Endothelial cell of hepatic sinusoid (primary cell): ENCODE results near the gene CHSY1.

Experiments used
- in situ Hi-C: cut with HindIII; loops from 2 replicates; pipeline ENCODE4 v1.10.0; 2017; ENCODE audit warnings: low sequenced_read_pairs

Gene CHSY1

DNA sequence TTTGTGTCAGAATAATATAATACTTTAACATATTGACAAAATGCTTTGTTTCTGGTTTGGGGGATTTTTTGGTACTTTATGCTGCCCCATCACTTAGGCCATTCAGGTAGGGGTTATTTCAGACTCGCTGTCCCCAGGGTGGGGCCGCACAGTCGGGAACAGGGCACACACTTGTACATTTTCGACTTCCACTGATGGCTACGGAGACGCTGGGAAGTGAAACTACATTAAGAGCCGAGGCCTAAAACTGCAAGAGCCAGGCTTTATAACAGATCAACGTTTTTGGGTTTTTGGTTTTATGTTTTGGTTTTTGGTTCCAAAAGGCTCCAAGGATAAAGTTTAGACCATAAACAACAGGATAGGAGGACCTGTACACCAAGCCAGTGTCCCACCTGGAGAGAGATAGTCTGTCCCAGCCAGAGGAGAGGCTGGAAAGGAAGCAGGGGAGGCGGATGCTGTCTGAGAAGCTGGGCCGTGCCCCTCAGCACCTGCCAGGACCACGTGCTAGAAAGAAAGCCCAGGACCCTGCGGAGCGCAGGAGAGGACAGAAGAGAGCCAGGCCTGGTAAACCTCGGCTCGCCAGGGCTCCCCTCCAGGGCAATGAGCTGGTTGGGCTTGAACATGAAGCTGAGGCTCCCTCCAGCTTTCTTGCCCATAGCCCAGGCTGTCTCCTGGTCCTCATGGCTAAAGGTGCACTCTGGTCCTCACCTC is 111.7 kb downstream of the CHSY1 start:
- in situ Hi-C loops: no loop called here

GRCh38 chr15:101138913-101139880 is 112.7 kb downstream of the CHSY1 start:
- in situ Hi-C loops: no loop called here

DNA sequence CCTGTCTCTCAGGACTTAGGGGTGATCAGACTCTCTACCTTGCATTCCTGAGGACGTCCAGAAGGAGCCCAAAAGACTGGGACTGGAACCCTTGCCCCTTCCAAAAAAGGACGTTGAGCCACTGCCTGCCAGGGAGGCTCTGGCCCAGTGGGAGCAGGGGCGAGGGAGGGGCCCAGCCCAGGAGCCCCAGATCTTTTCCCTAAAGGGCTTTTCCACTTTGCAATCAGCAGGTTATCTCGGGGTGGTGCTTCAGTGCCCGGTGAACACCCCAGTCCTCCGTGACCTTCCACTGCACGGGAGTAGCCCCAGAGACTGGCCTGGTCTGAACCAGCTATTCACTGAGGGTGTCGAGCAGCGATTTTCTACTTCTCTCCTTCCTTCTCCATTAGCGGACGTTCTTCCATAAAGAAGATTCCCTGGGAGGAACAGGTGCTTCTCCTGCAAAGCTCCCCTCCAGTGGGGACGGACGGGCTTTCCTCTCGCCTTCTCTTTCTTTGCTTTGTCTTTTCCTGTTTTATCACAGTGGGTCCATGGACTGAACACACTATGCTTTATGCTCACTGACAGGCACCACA is 113.7 kb downstream of the CHSY1 start:
- in situ Hi-C loops: no loop called here

DNA sequence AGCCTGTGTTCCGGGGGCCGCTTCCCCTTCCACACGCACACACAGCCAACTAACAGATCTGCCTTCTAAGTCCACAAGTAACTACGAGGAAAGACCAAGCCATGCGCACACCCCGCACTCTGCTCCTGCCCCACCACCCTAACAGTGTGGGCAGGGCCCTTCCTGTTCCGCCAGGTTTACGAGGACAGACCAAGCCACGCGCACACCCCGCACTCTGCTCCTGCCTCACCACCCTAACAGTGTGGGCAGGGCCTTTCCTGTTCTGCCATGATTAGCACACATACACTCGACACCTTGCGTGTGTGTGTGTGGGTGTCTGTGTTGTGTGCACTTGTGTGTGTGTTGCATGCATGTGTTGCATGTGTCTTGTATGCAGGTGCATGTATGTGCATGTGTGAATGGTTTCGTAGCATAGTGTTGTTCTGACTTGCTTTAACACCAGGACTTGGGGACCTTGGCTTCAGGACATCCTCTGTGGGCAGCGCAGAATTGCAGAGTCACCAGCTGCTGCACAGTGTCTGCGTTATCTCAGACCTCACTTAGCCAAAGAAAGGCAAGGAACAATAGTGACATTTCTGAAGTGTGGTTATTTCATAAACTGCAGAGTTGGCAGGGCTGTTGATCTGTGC is 114.4 kb downstream of the CHSY1 start:
- in situ Hi-C loops: no loop called here

GRCh38 chr15:101136381-101137268 is 115.2 kb downstream of the CHSY1 start:
- in situ Hi-C loops: no loop called here

- in situ Hi-C loops: no loop called here
Observed at GRCh38 chr15:101135532-101136166, 116.2 kb downstream of the CHSY1 start.

GRCh38 chr15:101134780-101135179 is 117.1 kb downstream of the CHSY1 start:
- in situ Hi-C loops: no loop called here

DNA sequence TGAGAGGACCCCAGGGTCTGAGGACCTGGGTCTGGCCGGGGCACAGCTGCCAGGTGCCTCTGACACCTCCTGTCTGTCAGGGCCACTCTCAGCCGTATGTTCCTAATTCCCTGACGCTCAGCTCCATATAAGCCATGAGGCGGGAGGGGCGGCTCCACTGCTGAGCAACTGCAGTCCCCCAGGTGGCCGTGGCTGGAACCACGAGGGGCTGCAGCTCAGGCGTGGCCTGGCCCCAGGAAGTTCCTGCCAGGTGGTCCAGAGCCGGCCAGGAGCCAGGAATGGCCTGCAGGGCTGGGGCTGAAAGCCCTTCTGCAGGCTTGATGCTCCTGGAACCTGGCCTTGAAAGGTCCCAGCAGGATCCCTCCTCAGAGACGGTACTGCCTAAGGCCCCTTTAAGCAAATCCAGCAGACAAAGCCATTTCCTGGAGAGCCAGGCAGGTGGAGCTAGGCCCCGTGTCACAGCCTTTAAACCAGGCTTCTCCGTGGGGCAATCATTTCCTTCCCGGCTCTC is 118.0 kb downstream of the CHSY1 start:
- in situ Hi-C loops: no loop called here

DNA sequence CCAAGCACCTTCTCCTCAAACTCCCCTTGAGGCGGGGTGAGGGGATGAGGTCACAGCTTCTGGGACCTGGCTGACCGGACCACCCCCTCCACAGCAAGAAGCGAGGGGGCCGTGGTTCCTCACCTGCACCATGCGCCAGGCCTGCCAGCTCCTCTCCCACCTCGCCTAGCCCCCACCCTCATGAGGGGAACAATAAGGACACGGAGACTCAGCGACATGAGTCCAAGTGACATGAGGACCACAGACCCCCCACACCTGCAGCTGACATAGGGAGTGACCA is 118.7 kb downstream of the CHSY1 start:
- in situ Hi-C loops: no loop called here

- in situ Hi-C loops: no loop called here
Observed at GRCh38 chr15:101132390-101133180, 119.3 kb downstream of the CHSY1 start.

DNA sequence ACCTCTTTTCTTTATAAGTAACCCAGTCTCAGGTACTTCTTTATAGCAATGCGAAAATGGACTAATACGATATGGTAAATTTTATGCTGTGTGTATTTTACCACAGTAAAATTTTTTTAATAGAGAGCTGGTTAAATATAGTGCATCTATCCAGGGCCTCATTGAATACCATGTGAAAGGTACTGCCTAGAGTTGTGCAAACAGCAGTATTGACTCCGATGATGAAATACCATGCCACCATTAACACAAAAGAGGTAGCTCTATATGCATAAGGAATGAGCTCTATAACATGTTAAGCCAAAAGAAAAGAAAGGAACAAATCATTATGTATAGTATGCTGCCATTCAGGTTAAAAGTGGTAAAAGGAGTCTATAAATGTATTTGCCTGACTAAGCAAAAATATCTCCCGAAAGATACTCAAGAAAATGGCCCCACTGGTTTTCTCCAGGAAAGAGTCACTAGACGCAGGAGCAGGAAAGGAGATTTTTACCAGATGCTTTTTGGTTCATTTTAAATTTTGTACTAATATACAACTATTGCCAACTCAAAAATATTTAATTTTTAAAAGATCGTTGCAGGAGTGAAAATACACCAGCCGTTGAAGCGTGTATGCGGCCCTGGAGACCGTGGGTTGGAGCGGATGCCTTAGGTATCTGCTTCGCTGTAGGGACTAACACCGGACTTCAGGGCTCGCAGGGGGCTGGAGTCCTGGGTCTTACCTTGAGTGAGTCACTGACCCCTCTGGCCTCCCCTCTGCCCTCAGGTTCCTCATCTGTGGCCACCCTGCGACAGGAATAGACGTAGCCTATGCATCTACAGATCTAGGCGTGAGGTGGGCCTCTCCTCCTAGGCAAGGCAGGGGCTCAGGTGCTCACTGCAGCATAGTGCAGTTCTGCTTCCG is 120.1 kb downstream of the CHSY1 start:
- in situ Hi-C loops: no loop called here

DNA sequence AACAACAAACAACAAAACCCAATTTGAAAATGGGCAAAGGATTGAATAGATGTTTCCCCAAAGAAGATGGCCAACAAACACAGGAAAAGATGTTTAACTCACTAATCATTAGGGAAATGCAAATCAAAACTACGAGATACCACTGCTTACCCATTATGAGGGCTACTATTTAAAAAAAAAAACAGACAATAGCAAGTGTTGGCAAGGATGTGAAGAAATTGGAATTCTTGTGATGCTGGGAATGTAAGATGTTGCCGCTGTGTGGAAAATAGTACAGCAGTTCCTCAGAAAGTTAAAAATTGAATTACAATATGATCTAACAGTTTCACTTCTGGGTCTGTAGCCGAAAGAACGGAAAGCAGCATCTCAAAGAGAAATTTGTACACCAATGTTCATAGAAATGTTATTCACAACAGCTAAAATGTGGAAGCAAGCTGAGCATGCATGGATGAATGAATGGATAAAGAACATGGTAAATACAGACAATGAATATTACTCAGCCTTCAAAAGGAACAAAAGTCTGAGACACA is 121.9 kb downstream of the CHSY1 start:
- in situ Hi-C loops: loop anchor here (5.0 kb wide), 2 partner anchors 38 to 77 kb away; no protein-coding TSS in a partner anchor

- in situ Hi-C loops: loop anchor here (5.0 kb wide), 2 partner anchors 36 to 79 kb away; no protein-coding TSS in a partner anchor
Observed at GRCh38 chr15:101128221-101129015, 123.4 kb downstream of the CHSY1 start.

DNA sequence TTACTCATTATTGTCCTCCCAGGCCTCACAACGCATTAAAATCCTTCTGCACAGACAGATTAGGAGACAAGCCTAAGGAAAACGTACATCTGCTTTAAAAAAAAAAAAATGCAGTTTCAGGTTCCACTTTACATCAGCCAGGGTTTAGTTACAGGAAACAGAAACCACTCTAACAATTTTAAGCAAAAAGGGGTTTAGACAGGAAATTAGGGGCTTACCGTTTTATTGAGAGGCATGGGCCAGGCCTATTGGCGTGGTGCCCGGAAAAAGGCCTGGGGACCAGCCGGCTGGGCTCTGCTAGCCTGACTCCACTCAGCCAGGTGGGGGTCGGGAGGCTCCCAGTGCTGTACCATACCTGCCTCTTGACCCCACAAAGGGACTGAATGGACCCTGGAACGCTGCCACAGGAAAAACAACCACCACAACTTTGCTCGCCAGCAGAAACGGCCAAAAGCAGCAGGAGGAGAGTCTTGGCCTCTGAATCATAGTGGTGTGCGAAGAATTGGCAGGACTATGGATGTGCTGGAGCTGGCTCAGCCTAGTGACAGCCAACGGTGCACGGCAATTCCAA is 124.3 kb downstream of the CHSY1 start:
- in situ Hi-C loops: loop anchor here (5.0 kb wide), 2 partner anchors 35 to 80 kb away; no protein-coding TSS in a partner anchor

GRCh38 chr15:101126618-101127505 is 125.0 kb downstream of the CHSY1 start:
- in situ Hi-C loops: loop anchor here (5.0 kb wide), 2 partner anchors 35 to 80 kb away; no protein-coding TSS in a partner anchor
